Activated naive CD4-positive, alpha-beta T cell treated with anti-CD3 and anti-CD28 coated beads for 36 hours (primary cell): ENCODE data around the gene TOP2B. TPM values are rescaled to one million over a fixed set of nuclear protein-coding genes. Genes with fewer than 3 reads are reported as not detected.

Experiments used
- CTCF ChIA-PET: fragments of 350-600 bp; sonication (Branson Sonifier 250); formaldehyde crosslinking; loops from one replicate; lab custom pipeline; 2021; ENCODE audit warnings: antibody characterized with exemption; lab: Charles Lee
- DNase-seq: peaks from one replicate; pipeline ENCODE4 v3.0.0-alpha.2; 2020
- H3K27ac Mint-ChIP-seq: one replicate; pipeline ENCODE4 v1.8.0; 2021; ENCODE audit warnings: mild to moderate bottlenecking, mixed read lengths
- H3K27me3 Mint-ChIP-seq: one replicate; pipeline ENCODE4 v1.8.0; 2021; ENCODE audit warnings: low read depth, mixed read lengths
- H3K36me3 Mint-ChIP-seq: one replicate; pipeline ENCODE4 v1.8.0; 2021; ENCODE audit warnings: low read depth, mixed read lengths
- H3K4me1 Mint-ChIP-seq: one replicate; pipeline ENCODE4 v1.8.0; 2021; ENCODE audit warnings: low read depth, mixed read lengths
- H3K4me3 Mint-ChIP-seq: one replicate; pipeline ENCODE4 v1.8.0; 2021; ENCODE audit warnings: mild to moderate bottlenecking, moderate library complexity, mixed read lengths
- H3K9me3 Mint-ChIP-seq: one replicate; pipeline ENCODE4 v1.8.0; 2021; ENCODE audit warnings: mixed read lengths
- intact Hi-C: fragments of 100-400 bp; cut with micrococcal nuclease; formaldehyde crosslinking; loops from one replicate; pipeline ENCODE4 v1.15.1; 2023
- total RNA-seq, 2 experiments: library from RNA; stranded (reverse); gene quantifications; one replicate each; pipeline ENCODE4 v1.2.3, GENCODE V29; 2021

The TOP2B gene
- total RNA-seq, 2 experiments from 2014 or later, result 113 to 114 TPM

DNA sequence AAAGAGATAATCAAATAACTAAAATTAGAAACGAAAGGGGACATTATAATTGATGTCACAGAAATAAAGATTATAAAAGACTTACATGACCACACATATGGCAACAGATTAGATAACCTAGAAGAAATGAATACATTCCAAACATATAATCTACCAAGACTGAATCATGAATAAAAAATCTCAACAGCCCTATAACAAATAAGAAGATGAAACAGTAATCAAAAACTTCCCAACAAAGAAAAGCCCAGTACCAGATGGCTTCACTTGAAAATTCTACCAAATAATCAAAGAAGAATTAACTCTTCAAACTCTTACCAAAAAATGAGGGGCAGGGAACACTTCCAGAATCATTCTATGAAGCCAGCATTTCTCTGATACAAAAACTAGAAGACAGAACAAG is 11.8 kb downstream of the TOP2B start:
- DNase-seq, result no peak
- CTCF ChIA-PET, result no interaction called here
- Mint-ChIP-seq H3K36me3 (peaks cover 20% of the 10 kb centered on the region), H3K9me3 (peaks cover 22% of the 10 kb centered on the region), H3K27me3 (no peaks in the 10 kb centered on the region), H3K27ac (no peak overlapping the region), H3K4me3 (no peak overlapping the region), H3K4me1 (peaks cover 71% of the 10 kb centered on the region)
- intact Hi-C loops, result no loop called here

GRCh38 chr3:25648925-25649830 is 15.5 kb downstream of the TOP2B start:
- H3K27ac Mint-ChIP-seq, result no peak overlapping the region
- peaks cover 55% of the 10 kb centered on the region for H3K4me1 Mint-ChIP-seq
- H3K36me3 Mint-ChIP-seq, result peaks cover 22% of the 10 kb centered on the region
- no peak for DNase-seq
- intact Hi-C loops, result loop anchor here (1.0 to 10.0 kb wide), 7 partner anchors 16 to 1062 kb away; partner anchors contain the start of gene NGLY1
- H3K27me3 Mint-ChIP-seq, result no peaks in the 10 kb centered on the region
- CTCF ChIA-PET, result interaction anchor here (0.7 to 5.4 kb wide), 19 partner anchors 9 to 263 kb away, joined by 3 to 99 read pairs (median 6); partner anchors contain the start of gene NGLY1
- no peak overlapping the region for H3K4me3 Mint-ChIP-seq
- peaks cover 22% of the 10 kb centered on the region for H3K9me3 Mint-ChIP-seq

- peaks cover 22% of the 10 kb centered on the region for H3K9me3 Mint-ChIP-seq
- H3K27ac Mint-ChIP-seq, result no peak overlapping the region
- peak; percentile 91 for DNase-seq
- H3K36me3 Mint-ChIP-seq, result peaks cover 23% of the 10 kb centered on the region
- intact Hi-C loops, result loop anchor here (1.0 to 10.0 kb wide), 7 partner anchors 17 to 1063 kb away; partner anchors contain the start of gene NGLY1
- CTCF ChIA-PET, result interaction anchor here (0.6 to 5.4 kb wide), 35 partner anchors 8 to 537 kb away, joined by 3 to 99 read pairs (median 4); partner anchors contain the start of gene NGLY1
- no peaks in the 10 kb centered on the region for H3K27me3 Mint-ChIP-seq
- H3K4me3 Mint-ChIP-seq, result no peak overlapping the region
- peaks cover 52% of the 10 kb centered on the region for H3K4me1 Mint-ChIP-seq
Measured at GRCh38 chr3:25648107-25648535, 16.6 kb downstream of the TOP2B start.

DNA sequence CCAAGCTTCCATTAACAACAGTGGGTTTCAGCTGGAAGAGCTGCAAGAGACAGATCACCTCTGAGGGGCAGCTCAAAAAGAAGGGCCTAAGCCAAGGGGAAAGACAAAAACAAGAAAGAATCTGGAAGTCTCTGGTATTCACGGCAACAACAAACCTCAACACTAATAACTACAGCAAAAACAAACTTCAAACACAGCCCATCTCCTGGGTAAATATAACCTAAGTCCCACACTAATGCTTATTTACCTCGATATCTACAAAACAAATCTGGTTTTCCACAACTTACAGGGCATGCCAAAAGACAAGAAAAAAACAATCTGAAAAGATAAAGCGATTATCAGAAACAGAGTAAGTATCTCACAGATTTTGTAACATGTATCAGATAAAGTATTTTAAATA is 29.7 kb downstream of the TOP2B start:
- CTCF ChIA-PET, result interaction anchor here (0.5 kb wide), 1 partner anchor 1868 kb away, joined by 3 read pairs; no protein-coding TSS in a partner anchor
- no peaks in the 10 kb centered on the region for H3K9me3 Mint-ChIP-seq
- peaks cover 17% of the 10 kb centered on the region for H3K36me3 Mint-ChIP-seq
- intact Hi-C loops, result no loop called here
- H3K27ac Mint-ChIP-seq, result no peak overlapping the region
- H3K4me3 Mint-ChIP-seq, result no peak overlapping the region
- peaks cover 2% of the 10 kb centered on the region for H3K4me1 Mint-ChIP-seq
- DNase-seq, result no peak
- H3K27me3 Mint-ChIP-seq, result no peaks in the 10 kb centered on the region

GRCh38 chr3:25633919-25634318 is 30.8 kb downstream of the TOP2B start:
- H3K9me3 Mint-ChIP-seq, result no peaks in the 10 kb centered on the region
- CTCF ChIA-PET, result interaction anchor here (0.8 to 1.3 kb wide), 2 partner anchors 24 to 28 kb away, joined by 3 to 5 read pairs; no protein-coding TSS in a partner anchor
- intact Hi-C loops, result no loop called here
- H3K27me3 Mint-ChIP-seq, result no peaks in the 10 kb centered on the region
- no peak overlapping the region for H3K27ac Mint-ChIP-seq
- peaks cover 2% of the 10 kb centered on the region for H3K4me1 Mint-ChIP-seq
- no peak for DNase-seq
- no peak overlapping the region for H3K4me3 Mint-ChIP-seq
- peaks cover 21% of the 10 kb centered on the region for H3K36me3 Mint-ChIP-seq

GRCh38 chr3:25631989-25632388 is 32.7 kb downstream of the TOP2B start:
- H3K36me3 Mint-ChIP-seq, result peaks cover 24% of the 10 kb centered on the region
- no peak overlapping the region for H3K27ac Mint-ChIP-seq
- H3K4me3 Mint-ChIP-seq, result no peak overlapping the region
- intact Hi-C loops, result no loop called here
- H3K4me1 Mint-ChIP-seq, result peaks cover 2% of the 10 kb centered on the region
- no peaks in the 10 kb centered on the region for H3K27me3 Mint-ChIP-seq
- DNase-seq, result no peak
- no peaks in the 10 kb centered on the region for H3K9me3 Mint-ChIP-seq
- CTCF ChIA-PET, result no interaction called here

DNA sequence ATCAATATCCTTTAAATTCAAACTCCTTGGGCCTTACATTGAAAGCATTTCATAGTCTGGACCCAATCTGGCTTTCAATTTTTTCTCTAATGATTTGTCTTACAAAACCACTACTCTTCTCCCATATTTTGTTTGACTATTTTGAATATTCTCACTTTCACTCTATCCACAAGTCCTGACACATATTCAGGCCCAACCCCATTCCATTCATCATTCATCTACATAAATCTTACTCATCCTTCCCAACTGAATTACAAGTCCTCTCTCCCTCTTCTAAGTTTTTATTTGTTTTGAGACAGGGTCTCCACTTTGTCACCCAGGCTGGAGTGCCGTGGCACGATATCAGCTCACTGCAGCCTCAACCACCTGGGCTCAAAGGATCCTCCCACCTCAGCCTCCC is 43.6 kb downstream of the TOP2B start:
- no peak overlapping the region for H3K27ac Mint-ChIP-seq
- CTCF ChIA-PET, result no interaction called here
- H3K4me1 Mint-ChIP-seq, result peaks cover 10% of the 10 kb centered on the region

GRCh38 chr3:25620493-25620892 is 44.2 kb downstream of the TOP2B start:
- H3K27ac Mint-ChIP-seq, result no peak overlapping the region
- H3K9me3 Mint-ChIP-seq, result no peaks in the 10 kb centered on the region
- H3K4me3 Mint-ChIP-seq, result no peak overlapping the region
- DNase-seq, result no peak
- CTCF ChIA-PET, result no interaction called here
- peaks cover 35% of the 10 kb centered on the region for H3K36me3 Mint-ChIP-seq
- no peaks in the 10 kb centered on the region for H3K27me3 Mint-ChIP-seq
- H3K4me1 Mint-ChIP-seq, result peaks cover 10% of the 10 kb centered on the region
- intact Hi-C loops, result no loop called here

More for the DNA sequence above, 43.6 kb downstream of the TOP2B start:
- DNase-seq, result no peak
- Mint-ChIP-seq H3K4me3 (no peak overlapping the region), H3K9me3 (no peaks in the 10 kb centered on the region), H3K27me3 (no peaks in the 10 kb centered on the region), H3K36me3 (peaks cover 38% of the 10 kb centered on the region)
- intact Hi-C loops, result no loop called here

- CTCF ChIA-PET, result no interaction called here
- Mint-ChIP-seq H3K27ac (no peak overlapping the region), H3K4me1 (peaks cover 10% of the 10 kb centered on the region), H3K4me3 (no peak overlapping the region), H3K9me3 (no peaks in the 10 kb centered on the region), H3K36me3 (peaks cover 32% of the 10 kb centered on the region), H3K27me3 (no peaks in the 10 kb centered on the region)
- DNase-seq, result no peak
- intact Hi-C loops, result no loop called here
Measured at GRCh38 chr3:25619382-25619781, 45.3 kb downstream of the TOP2B start.

- Mint-ChIP-seq H3K4me1 (peaks cover 10% of the 10 kb centered on the region), H3K9me3 (no peaks in the 10 kb centered on the region), H3K4me3 (no peak overlapping the region), H3K36me3 (peaks cover 25% of the 10 kb centered on the region), H3K27ac (no peak overlapping the region), H3K27me3 (no peaks in the 10 kb centered on the region)
- no peak for DNase-seq
- intact Hi-C loops, result no loop called here
- CTCF ChIA-PET, result interaction anchor here (0.8 to 2.2 kb wide), 4 partner anchors 23 to 51 kb away, joined by 3 to 10 read pairs (median 4); no protein-coding TSS in a partner anchor
Measured at GRCh38 chr3:25618028-25618427, 46.7 kb downstream of the TOP2B start.

GRCh38 chr3:25611193-25611592 is 53.5 kb downstream of the TOP2B start:
- H3K27ac Mint-ChIP-seq, result no peak overlapping the region
- CTCF ChIA-PET, result no interaction called here
- no peaks in the 10 kb centered on the region for H3K27me3 Mint-ChIP-seq
- no peaks in the 10 kb centered on the region for H3K4me1 Mint-ChIP-seq
- peaks cover 23% of the 10 kb centered on the region for H3K36me3 Mint-ChIP-seq
- intact Hi-C loops, result no loop called here
- DNase-seq, result no peak
- H3K9me3 Mint-ChIP-seq, result no peaks in the 10 kb centered on the region
- H3K4me3 Mint-ChIP-seq, result no peak overlapping the region

DNA sequence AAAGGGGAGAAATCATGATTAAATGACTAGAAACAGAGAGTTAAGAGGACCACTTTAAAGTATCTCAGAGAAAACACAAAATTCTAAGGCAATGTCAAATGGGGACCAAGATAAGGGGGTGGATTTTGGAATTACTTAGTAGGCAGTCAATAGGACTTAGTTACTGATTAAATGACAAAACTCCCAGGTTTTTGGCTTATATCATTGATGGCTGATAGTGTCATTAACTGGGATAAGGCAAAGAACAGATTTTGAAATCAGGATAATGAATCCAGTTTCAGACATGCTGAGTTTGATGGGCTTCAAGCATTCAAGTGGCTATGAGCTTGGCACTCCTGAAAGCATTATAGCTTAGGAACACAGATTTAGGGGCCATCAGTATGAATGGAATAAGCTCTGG is 53.9 kb downstream of the TOP2B start:
- intact Hi-C loops, result no loop called here
- no peaks in the 10 kb centered on the region for H3K9me3 Mint-ChIP-seq
- H3K27me3 Mint-ChIP-seq, result no peaks in the 10 kb centered on the region
- no peaks in the 10 kb centered on the region for H3K4me1 Mint-ChIP-seq
- no peak overlapping the region for H3K4me3 Mint-ChIP-seq
- DNase-seq, result no peak
- peaks cover 25% of the 10 kb centered on the region for H3K36me3 Mint-ChIP-seq
- CTCF ChIA-PET, result no interaction called here
- H3K27ac Mint-ChIP-seq, result no peak overlapping the region
